Embryonic facial prominence (tissue), 1 donor: ENCODE measurements around the gene TUB.
A peak's percentile ranks its signal among the peaks of the same experiment; 100 is the strongest.

ENCODE experiments used
- DNase-seq: peaks from one replicate; pipeline ENCODE4 v3.0.0-alpha.2; 2016; ENCODE audit errors: extremely low spot score

TUB gene

GRCh38 chr11:8080674-8081590 is at the start of gene TUB:
TUB (plus strand) TSS chr11:8081211; CDS start chr11:8081511, 300 bp downstream.
- DNase-seq = no peak

GRCh38 chr11:8031248-8032115 is 49.5 kb upstream of the TUB start:
- no peak for DNase-seq

DNA sequence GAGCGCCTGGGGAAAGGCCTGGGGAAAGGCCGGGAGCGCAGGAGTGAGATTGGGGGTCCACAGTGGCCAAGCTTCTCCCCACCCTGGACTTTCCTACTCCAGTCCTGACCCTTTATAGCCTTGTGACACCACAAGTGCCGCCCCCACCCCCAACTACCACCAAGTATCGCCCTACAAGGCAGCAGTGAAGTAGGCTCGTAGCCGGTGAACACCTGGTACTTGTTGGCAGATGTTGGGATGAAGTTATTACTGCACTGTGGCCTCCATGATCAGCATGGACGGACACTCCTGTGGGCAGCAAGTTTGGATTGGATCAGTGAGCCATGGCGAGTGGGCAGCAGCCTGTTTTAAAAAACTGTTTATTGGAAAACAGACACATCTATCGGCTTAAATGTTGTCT is 48.9 kb upstream of the TUB start:
- no peak for DNase-seq

DNA sequence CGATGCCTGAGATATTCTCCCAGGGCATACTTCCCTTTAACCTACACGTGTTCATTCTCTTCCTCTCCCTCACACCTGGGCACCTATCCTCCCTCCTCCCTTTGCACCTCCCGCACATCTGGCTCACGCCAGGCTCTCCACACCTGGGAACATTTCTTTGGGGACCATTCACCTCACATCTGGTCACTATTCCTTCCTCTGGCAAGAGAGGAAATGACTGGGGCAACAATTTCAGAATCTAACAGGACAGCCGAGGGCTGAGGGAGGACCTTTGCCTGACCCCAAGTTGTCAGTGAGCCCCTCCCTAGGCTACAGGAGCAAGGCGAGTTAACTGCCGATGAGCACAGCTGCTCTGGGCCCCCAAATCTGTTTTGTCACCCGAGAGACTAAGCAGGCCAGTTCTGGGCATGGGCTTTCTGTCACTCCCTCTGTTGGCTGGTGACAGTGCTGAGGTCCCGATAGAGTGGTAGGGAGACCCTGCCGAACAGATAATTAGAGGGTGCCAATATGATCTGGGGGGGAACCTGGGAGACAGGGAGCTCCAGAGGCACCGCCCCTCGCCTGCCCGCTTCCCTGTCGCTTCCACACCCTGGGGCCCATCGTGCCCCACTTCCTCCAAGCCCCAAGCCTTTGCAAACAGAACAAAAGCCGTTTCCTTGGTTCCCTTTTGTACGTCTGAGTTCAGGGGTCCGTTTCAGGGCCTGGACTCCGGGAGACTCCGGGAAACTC is 48.3 kb upstream of the TUB start:
- no peak for DNase-seq

DNA sequence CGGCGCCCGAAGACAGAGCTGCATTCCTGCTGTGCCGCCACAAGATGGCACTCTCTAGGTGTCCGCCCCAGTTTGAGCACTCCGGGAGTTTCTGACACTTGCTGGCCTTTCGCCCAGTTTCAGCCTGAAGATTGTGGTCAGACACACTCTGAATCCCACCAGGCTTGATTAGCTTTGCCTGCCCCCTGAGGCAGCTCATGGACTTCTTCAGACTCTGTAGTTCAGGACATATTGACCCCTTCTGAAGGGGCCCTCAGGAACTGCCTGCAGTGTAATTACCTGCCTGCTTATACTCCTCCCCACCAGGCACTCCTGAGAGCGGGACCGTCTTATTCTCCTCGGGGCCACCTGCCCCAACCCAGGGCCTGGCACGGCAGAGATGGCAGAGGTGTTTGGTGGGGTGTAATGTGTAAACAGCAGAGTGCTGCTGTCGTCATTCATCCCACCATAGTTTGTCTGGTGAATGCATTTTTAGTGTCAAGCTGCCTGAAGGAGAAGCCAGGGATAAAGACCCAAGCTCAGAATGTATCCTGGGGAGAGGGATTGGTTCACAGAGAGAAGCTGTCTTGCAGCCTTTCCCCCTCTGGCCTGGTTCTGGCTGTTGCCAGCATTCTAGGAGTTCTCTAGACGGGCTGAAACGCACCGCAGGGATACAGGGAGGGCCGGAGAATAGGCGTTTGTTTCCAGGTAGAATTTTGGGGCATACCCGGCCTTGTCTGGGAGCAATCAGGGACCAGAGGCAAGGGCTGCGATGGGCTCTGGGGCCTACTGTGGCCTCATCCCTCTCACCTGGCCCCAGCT is 47.5 kb upstream of the TUB start:
- peak; percentile 72 for DNase-seq

DNA sequence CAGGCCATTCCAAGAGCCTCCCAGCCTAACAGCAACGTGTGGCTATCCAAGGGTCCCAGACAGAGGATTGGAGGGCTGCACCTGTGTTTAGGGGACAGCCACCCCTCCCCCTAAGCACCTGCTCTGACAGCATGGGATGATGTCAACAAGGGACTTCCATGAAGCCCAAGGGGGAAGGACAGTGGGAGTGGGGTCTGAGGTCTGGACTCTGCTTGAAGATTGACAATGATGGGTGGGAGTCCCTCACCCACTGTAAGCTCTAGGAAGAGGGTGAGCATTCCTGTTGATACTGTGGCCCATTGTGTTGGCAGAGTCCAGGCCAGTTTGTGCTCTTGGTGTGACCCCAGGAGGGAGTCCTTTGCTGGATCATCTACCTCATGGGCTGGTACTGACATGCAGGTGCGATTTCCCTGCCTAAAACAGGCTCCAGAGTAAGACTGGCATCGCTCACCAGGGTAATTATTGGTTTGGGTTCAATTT is 46.9 kb upstream of the TUB start:
- DNase-seq = no peak

GRCh38 chr11:8034604-8035190 is 46.3 kb upstream of the TUB start:
- DNase-seq = no peak

DNA sequence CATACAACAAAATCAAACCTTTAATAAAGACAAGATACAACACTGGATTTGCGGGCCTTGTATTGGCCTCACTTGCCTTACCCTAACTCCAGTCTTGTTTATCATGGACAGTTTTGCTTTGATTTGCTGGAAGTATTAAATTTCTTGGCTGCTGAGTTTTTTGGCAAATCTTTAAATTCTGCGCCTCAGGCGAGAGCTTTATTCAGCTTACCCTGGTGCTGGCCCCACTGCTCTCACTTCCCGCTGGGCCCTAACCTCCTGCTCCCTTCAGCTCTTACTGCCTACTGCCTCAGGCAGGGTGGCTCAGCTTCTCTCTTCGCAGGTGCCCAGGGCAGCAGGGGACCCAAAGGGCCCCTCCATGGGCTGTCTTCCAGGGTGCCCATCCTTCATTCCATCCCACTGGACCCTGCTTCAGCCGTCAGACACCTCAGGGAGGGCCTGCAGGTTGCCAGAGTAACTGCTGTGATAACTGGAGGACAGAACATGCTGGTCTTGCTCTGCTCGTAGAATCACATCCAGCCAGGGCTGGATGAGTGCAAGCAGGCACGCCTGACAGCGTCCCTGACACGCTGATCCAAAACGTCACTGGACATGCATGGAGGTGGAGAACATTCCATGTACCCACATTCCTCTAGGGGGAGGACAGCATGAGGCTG is 45.7 kb upstream of the TUB start:
- no peak for DNase-seq

GRCh38 chr11:8036002-8036802 is 44.8 kb upstream of the TUB start:
- DNase-seq = no peak

DNA sequence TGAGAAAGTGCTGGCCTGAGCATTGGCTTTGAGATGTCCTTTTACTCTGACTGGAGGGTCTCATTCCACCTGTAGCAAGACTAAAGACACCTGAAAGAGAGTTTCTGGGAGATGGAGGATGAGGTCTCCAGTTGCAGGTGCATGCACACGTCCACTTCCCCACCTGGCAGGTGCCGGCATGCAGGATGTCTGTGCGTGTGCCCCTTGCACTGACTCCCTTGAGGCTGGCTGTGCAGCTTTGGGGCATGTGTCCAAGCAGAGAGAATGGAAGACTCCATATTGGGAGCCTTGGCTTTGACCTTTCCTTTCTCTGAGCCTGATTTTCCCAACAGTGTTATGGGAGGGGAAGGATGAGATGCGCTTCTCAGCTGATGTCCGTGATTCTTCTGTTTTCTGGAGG is 44.0 kb upstream of the TUB start:
- no peak for DNase-seq

GRCh38 chr11:8038393-8038792 is 42.6 kb upstream of the TUB start:
- DNase-seq = no peak

GRCh38 chr11:8038811-8039529 is 42.0 kb upstream of the TUB start:
- no peak for DNase-seq

DNA sequence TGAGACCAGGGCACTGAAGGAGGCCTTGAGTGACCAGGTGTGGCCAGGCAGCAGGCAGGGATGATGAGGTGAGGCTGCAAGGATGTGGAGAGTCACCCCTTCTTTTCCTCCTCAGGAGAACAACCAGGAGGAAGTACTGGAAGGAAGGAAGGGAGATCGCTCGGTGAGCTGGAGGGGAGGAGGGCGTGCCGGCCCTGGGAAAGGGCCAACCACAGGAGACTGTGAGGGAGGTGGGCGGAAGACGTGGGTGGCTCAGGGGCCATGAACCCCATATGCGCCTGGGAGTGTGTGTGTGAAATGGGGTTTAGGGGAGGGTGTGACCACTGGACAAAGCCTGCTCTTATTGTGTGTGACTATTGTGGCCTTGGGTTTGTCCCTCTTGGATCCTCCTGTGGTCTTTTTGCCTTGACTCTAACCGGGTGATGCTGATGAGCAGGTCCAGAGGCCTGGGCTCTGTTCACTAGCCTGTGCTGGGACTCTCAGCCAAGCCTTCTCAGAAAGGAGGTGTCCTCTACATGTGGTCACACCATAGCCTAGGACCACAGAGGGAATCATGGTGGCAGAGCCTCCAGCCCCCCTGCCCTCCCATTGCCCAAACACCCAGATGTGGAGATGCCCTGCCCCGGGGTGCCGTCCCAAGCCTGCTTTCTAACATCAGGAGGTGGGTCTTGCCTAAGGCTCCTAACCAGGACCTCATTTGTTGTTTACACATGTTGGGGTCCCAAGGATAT is 41.3 kb upstream of the TUB start:
- DNase-seq = no peak

- DNase-seq = no peak
These were observed 40.6 kb upstream of the TUB start for GRCh38 chr11:8040261-8040920.

- no peak for DNase-seq
These were observed 40.1 kb upstream of the TUB start for GRCh38 chr11:8040921-8041285.

- DNase-seq = no peak
These were observed 39.4 kb upstream of the TUB start for GRCh38 chr11:8041576-8041975.

DNA sequence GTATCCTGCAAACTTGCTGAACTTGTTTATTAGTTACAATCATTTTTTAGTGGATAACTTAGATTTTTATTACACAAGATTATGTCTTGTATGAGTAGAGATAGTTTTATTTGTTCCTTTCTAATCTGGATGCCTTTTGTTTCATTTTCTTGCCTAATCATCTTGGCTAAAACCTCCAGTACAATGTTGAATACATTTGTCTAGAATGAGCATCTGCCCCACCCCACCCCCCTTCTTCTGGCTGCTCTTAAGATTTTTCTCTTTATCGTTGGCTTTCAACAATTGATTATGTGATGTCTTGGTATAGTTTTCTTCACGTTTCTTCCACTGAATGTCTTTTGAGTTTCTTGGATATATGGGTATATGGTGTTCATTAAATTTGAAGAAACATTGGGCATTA is 37.3 kb upstream of the TUB start:
- DNase-seq = no peak
